Left forelimb (tissue), 1 donor: ENCODE results near the gene KLF5.
"Not testable (repeated sequence)": the region's sequence is repeated elsewhere in the genome, so short reads cannot be mapped to it uniquely, and the experiment has no call there.

Experiments used
- DNase-seq: peaks from one replicate; pipeline ENCODE4 v3.0.0-alpha.2; 2018; ENCODE audit warnings: low spot score

KLF5 gene

GRCh38 chr13:73088332-73088935 is 29.6 kb downstream of the KLF5 start:
- no peak for DNase-seq

- DNase-seq, result no peak
Measured at GRCh38 chr13:73089213-73089612, 30.4 kb downstream of the KLF5 start.

GRCh38 chr13:73090116-73090822 is 31.5 kb downstream of the KLF5 start:
- DNase-seq, result no peak

GRCh38 chr13:73090823-73091187 is 32.0 kb downstream of the KLF5 start:
- no peak for DNase-seq

GRCh38 chr13:73092829-73093228 is 34.0 kb downstream of the KLF5 start:
- no peak for DNase-seq

GRCh38 chr13:73096173-73096572 is 37.4 kb downstream of the KLF5 start:
- DNase-seq, result no peak

GRCh38 chr13:73096638-73097037 is 37.8 kb downstream of the KLF5 start:
- no peak for DNase-seq

- not testable (repeated sequence) for DNase-seq
Measured at GRCh38 chr13:73100781-73101180, 42.0 kb downstream of the KLF5 start.

- no peak for DNase-seq
Measured at GRCh38 chr13:73101351-73102007, 42.7 kb downstream of the KLF5 start.

GRCh38 chr13:73103238-73103637 is 44.4 kb downstream of the KLF5 start:
- no peak for DNase-seq

GRCh38 chr13:73106513-73107178 is 47.8 kb downstream of the KLF5 start:
- no peak for DNase-seq

- DNase-seq, result no peak
Measured at GRCh38 chr13:73107481-73107880, 48.7 kb downstream of the KLF5 start.

GRCh38 chr13:73107970-73108369 is 49.2 kb downstream of the KLF5 start:
- no peak for DNase-seq

- no peak for DNase-seq
Measured at GRCh38 chr13:73109288-73109899, 50.6 kb downstream of the KLF5 start.

- DNase-seq, result no peak
Measured at GRCh38 chr13:73109969-73110368, 51.2 kb downstream of the KLF5 start.

GRCh38 chr13:73110814-73111213 is 52.0 kb downstream of the KLF5 start:
- no peak for DNase-seq

GRCh38 chr13:73111331-73111730 is 52.5 kb downstream of the KLF5 start:
- DNase-seq, result no peak

- DNase-seq, result no peak
Measured at GRCh38 chr13:73119612-73120011, 60.8 kb downstream of the KLF5 start.
